H7 (cell line): Measurements from ENCODE around the gene MOB3C. TPM values are rescaled to one million over a fixed set of nuclear protein-coding genes. Genes with fewer than 3 reads are reported as not detected.

ENCODE experiments used
- DNase-seq: peaks from one replicate; pipeline ENCODE4 v3.0.0; 2012
- H3K27me3 ChIP-seq: 2 replicates; pipeline ENCODE4 v1.6.0; 2011; ENCODE audit warnings: mild to moderate bottlenecking, low read length; ENCODE audit not compliant: control insufficient read depth, insufficient read depth
- H3K36me3 ChIP-seq: replicated peaks from 2 replicates; pipeline ENCODE4 v1.5.1; 2011; ENCODE audit warnings: low read length; ENCODE audit not compliant: control insufficient read depth, insufficient read depth
- H3K4me3 ChIP-seq: 2 replicates; pipeline ENCODE4 v1.5.1; 2011; ENCODE audit warnings: low read depth, mild to moderate bottlenecking, control low read depth, low read length, moderate library complexity; ENCODE audit not compliant: insufficient read depth
- total RNA-seq: library from RNA; depleted of rRNA; stranded (reverse); fragments of >200 nt; shearing (Covaris generic); gene quantifications from 2 replicates; pipeline ENCODE4 v1.2.3, GENCODE V29; 2014

The MOB3C gene
- total RNA-seq, 1 experiment from 2014 or later = 1.3 TPM

GRCh38 chr1:46649764-46650163 is 33.2 kb upstream of the MOB3C start:
- H3K4me3 ChIP-seq = no peak overlapping the region
- H3K27me3 ChIP-seq = no peaks in the 10 kb centered on the region
- no peak for DNase-seq
- peaks cover 1% of the 10 kb centered on the region; the same call in 1 of the 2 replicates for H3K36me3 ChIP-seq

- DNase-seq = no peak
- Histone ChIP-seq H3K36me3 (peaks cover 2% of the 10 kb centered on the region), H3K27me3 (no peaks in the 10 kb centered on the region), H3K4me3 (no peak overlapping the region)
These were observed 31.0 kb upstream of the MOB3C start for GRCh38 chr1:46647611-46648010.

GRCh38 chr1:46646844-46647243 is 30.2 kb upstream of the MOB3C start:
- Histone ChIP-seq H3K4me3 (no peak overlapping the region), H3K27me3 (no peaks in the 10 kb centered on the region), H3K36me3 (peaks cover 2% of the 10 kb centered on the region)
- no peak for DNase-seq

GRCh38 chr1:46646331-46646730 is 29.7 kb upstream of the MOB3C start:
- Histone ChIP-seq H3K36me3 (peaks cover 2% of the 10 kb centered on the region), H3K4me3 (no peak overlapping the region), H3K27me3 (no peaks in the 10 kb centered on the region)
- DNase-seq = no peak

- DNase-seq = no peak
- no peaks in the 10 kb centered on the region for H3K27me3 ChIP-seq
- H3K36me3 ChIP-seq = peaks cover 2% of the 10 kb centered on the region
- no peak overlapping the region for H3K4me3 ChIP-seq
These were observed 29.2 kb upstream of the MOB3C start for GRCh38 chr1:46645815-46646214.

GRCh38 chr1:46643368-46643775 is 26.8 kb upstream of the MOB3C start:
- no peak for DNase-seq
- peaks cover 1% of the 10 kb centered on the region for H3K36me3 ChIP-seq
- H3K27me3 ChIP-seq = no peaks in the 10 kb centered on the region
- no peak overlapping the region for H3K4me3 ChIP-seq

GRCh38 chr1:46642115-46642680 is 25.6 kb upstream of the MOB3C start:
- no peak for DNase-seq
- Histone ChIP-seq H3K4me3 (no peak overlapping the region), H3K36me3 (peaks cover 3% of the 10 kb centered on the region), H3K27me3 (no peaks in the 10 kb centered on the region)

- Histone ChIP-seq H3K36me3 (peaks cover 13% of the 10 kb centered on the region), H3K4me3 (no peak overlapping the region), H3K27me3 (no peaks in the 10 kb centered on the region)
- no peak for DNase-seq
These were observed 22.9 kb upstream of the MOB3C start for GRCh38 chr1:46639547-46639946.

GRCh38 chr1:46638921-46639320 is 22.3 kb upstream of the MOB3C start:
- H3K36me3 ChIP-seq = peaks cover 13% of the 10 kb centered on the region
- no peak overlapping the region for H3K4me3 ChIP-seq
- H3K27me3 ChIP-seq = no peaks in the 10 kb centered on the region
- DNase-seq = no peak

GRCh38 chr1:46637444-46638083 is 21.0 kb upstream of the MOB3C start:
- no peak for DNase-seq
- H3K36me3 ChIP-seq = peaks cover 12% of the 10 kb centered on the region
- H3K4me3 ChIP-seq = no peak overlapping the region
- no peaks in the 10 kb centered on the region for H3K27me3 ChIP-seq

- Histone ChIP-seq H3K27me3 (no peaks in the 10 kb centered on the region), H3K36me3 (peaks cover 15% of the 10 kb centered on the region), H3K4me3 (no peak overlapping the region)
- no peak for DNase-seq
These were observed 18.6 kb upstream of the MOB3C start for GRCh38 chr1:46635205-46635604.

- Histone ChIP-seq H3K4me3 (no peak overlapping the region), H3K36me3 (peaks cover 12% of the 10 kb centered on the region), H3K27me3 (no peaks in the 10 kb centered on the region)
- no peak for DNase-seq
These were observed 14.1 kb upstream of the MOB3C start for GRCh38 chr1:46630719-46631118.

GRCh38 chr1:46623743-46624644 is 7.4 kb upstream of the MOB3C start:
- H3K4me3 ChIP-seq = no peak overlapping the region
- peaks cover 2% of the 10 kb centered on the region; the same call in 1 of the 2 replicates for H3K27me3 ChIP-seq
- H3K36me3 ChIP-seq = no peaks in the 10 kb centered on the region
- no peak for DNase-seq

GRCh38 chr1:46622344-46622743 is 5.7 kb upstream of the MOB3C start:
- DNase-seq = peak; percentile 73

GRCh38 chr1:46621930-46622329 is 5.3 kb upstream of the MOB3C start:
- Histone ChIP-seq H3K4me3 (no peak overlapping the region), H3K27me3 (peaks cover 13% of the 10 kb centered on the region), H3K36me3 (no peaks in the 10 kb centered on the region)
- no peak for DNase-seq

More at GRCh38 chr1:46622344-46622743, 5.7 kb upstream of the MOB3C start:
- Histone ChIP-seq H3K36me3 (no peaks in the 10 kb centered on the region), H3K27me3 (peaks cover 9% of the 10 kb centered on the region), H3K4me3 (no peak overlapping the region)
